ENCODE data around the gene UBXN11. TPM values are rescaled to one million over a fixed set of nuclear protein-coding genes. Genes with fewer than 3 reads are reported as not detected.

UBXN11 gene
- total RNA-seq, 1 experiment from 2014 or later = 12.1 TPM

- peak; percentile 34 for DNase-seq (ENCODE audit: low read depth)
- in situ Hi-C loops (cut with HindIII; ENCODE audit: low pct_unique_long_range_greater_than_20kb, low sequenced_read_pairs) = loop anchor here (10.0 kb wide), 1 partner anchor 135 kb away; no protein-coding TSS in a partner anchor
Measured at GRCh38 chr1:26239936-26240335, 66.5 kb downstream of the UBXN11 start.

DNA sequence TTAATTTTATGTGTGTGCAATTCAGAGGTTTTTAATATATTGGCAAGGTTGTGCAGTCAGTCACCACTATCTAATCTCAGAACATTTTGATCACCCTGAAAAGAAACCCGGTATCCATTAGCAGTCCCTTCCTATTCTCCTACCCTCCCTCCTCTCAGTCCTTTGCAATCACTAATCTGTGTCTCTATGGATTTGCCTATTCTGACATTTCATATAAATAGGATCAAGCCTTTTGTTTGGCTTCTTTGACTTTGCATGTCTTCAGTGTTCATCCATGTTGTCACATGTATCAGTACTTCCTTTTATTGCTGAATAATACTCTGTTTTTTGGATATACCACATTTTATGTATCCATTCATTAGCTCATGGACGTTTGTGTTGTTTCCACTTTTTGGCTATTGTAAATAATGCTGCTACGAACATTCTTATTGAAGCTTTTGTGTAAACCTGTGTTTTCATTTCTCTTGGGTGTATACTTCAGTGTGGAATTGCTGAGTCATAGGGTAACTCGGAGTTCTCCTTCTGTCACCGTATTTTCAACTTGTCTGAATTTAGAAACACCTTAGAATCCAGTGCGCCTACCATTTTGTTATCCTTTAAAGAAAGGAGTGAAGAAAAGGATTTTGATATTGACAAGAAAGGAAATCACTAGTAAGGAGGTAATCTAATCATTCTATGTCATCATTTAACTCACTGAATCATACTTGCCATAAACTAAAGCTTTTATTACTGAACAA lies 69.0 kb downstream of the UBXN11 start:
- peak; percentile 56 for DNase-seq (ENCODE audit: low read depth)
- in situ Hi-C loops (cut with HindIII; ENCODE audit: low pct_unique_long_range_greater_than_20kb, low sequenced_read_pairs) = loop anchor here (10.0 kb wide), 1 partner anchor 133 kb away; no protein-coding TSS in a partner anchor

- DNase-seq (ENCODE audit: low read depth) = peak; percentile 46
- in situ Hi-C loops (cut with HindIII; ENCODE audit: low pct_unique_long_range_greater_than_20kb, low sequenced_read_pairs) = loop anchor here (10.0 kb wide), 1 partner anchor 130 kb away; no protein-coding TSS in a partner anchor
Measured at GRCh38 chr1:26234644-26235370, 71.6 kb downstream of the UBXN11 start.

GRCh38 chr1:26233903-26234643 lies 72.4 kb downstream of the UBXN11 start, which contains the start of gene CEP85:
Gene CEP85, plus strand, starts transcription at chr1:26234200. Its CDS starts 5,584 bp downstream, at chr1:26239784.
- peak; percentile 98 for DNase-seq (ENCODE audit: low read depth)
- in situ Hi-C loops (cut with HindIII; ENCODE audit: low pct_unique_long_range_greater_than_20kb, low sequenced_read_pairs) = loop anchor here (10.0 kb wide), 1 partner anchor 129 kb away; no protein-coding TSS in a partner anchor

Other genes with a start within 250 kb of the UBXN11 start
- gene TRIM63, start 239.0 kb downstream of the UBXN11 start, total RNA-seq (2014; rRNA removed; shearing (Covaris generic); ENCODE audit: low replicate concordance) = not detected in 2 replicates
- 5.7 and 8.4 TPM in 2 replicates for gene PDIK1L, start 194.8 kb downstream of the UBXN11 start, total RNA-seq (2014; rRNA removed; shearing (Covaris generic); ENCODE audit: low replicate concordance)
- 0.14 TPM in 1 of 2 replicates, not detected in the other for gene FAM110D, start 147.6 kb downstream of the UBXN11 start, total RNA-seq (2014; rRNA removed; shearing (Covaris generic); ENCODE audit: low replicate concordance)
- gene C1orf232, start 137.7 kb downstream of the UBXN11 start, total RNA-seq (2014; rRNA removed; shearing (Covaris generic); ENCODE audit: low replicate concordance) = not detected in 2 replicates
- gene ZNF593, start 136.7 kb downstream of the UBXN11 start, total RNA-seq (2014; rRNA removed; shearing (Covaris generic); ENCODE audit: low replicate concordance) = 49.8 and 92.3 TPM in 2 replicates
- not detected in 2 replicates for gene ZNF593OS, start 134.8 kb downstream of the UBXN11 start, total RNA-seq (2014; rRNA removed; shearing (Covaris generic); ENCODE audit: low replicate concordance)
- not detected in 2 replicates for gene CNKSR1, start 129.1 kb downstream of the UBXN11 start, total RNA-seq (2014; rRNA removed; shearing (Covaris generic); ENCODE audit: low replicate concordance)
- gene CATSPER4, start 116.0 kb downstream of the UBXN11 start, total RNA-seq (2014; rRNA removed; shearing (Covaris generic); ENCODE audit: low replicate concordance) = not detected in 2 replicates
- 16.7 and 20.8 TPM in 2 replicates for gene CEP85, start 72.4 kb downstream of the UBXN11 start, total RNA-seq (2014; rRNA removed; shearing (Covaris generic); ENCODE audit: low replicate concordance)
- 7.4 and 12.5 TPM in 2 replicates for gene SH3BGRL3, start 26.6 kb downstream of the UBXN11 start, total RNA-seq (2014; rRNA removed; shearing (Covaris generic); ENCODE audit: low replicate concordance)
- gene CD52, start 11.3 kb upstream of the UBXN11 start, total RNA-seq (2014; rRNA removed; shearing (Covaris generic); ENCODE audit: low replicate concordance) = not detected in 2 replicates
- 13.2 TPM in 1 of 2 replicates, not detected in the other for gene CRYBG2, start 47.5 kb upstream of the UBXN11 start, total RNA-seq (2014; rRNA removed; shearing (Covaris generic); ENCODE audit: low replicate concordance)
- not detected in 2 replicates for gene ZNF683, start 66.1 kb upstream of the UBXN11 start, total RNA-seq (2014; rRNA removed; shearing (Covaris generic); ENCODE audit: low replicate concordance)
- gene LIN28A, start 104.2 kb upstream of the UBXN11 start, total RNA-seq (2014; rRNA removed; shearing (Covaris generic); ENCODE audit: low replicate concordance) = not detected in 2 replicates
- gene DHDDS, start 125.7 kb upstream of the UBXN11 start, total RNA-seq (2014; rRNA removed; shearing (Covaris generic); ENCODE audit: low replicate concordance) = 37.7 and 47.0 TPM in 2 replicates
- gene HMGN2, start 165.8 kb upstream of the UBXN11 start, total RNA-seq (2014; rRNA removed; shearing (Covaris generic); ENCODE audit: low replicate concordance) = 570 and 785 TPM in 2 replicates
- 37.8 and 68.1 TPM in 2 replicates for gene RPS6KA1, start 223.1 kb upstream of the UBXN11 start, total RNA-seq (2014; rRNA removed; shearing (Covaris generic); ENCODE audit: low replicate concordance)

All from Caki2 (cell line).